Naive thymus-derived CD4-positive, alpha-beta T cell (primary cell): ENCODE data around the gene KCNV2. TPM values are rescaled to one million over a fixed set of nuclear protein-coding genes. Genes with fewer than 3 reads are reported as not detected.
"Not testable (repeated sequence)": the region's sequence is repeated elsewhere in the genome, so short reads cannot be mapped to it uniquely, and the experiment has no call there.

Experiments
- ATAC-seq: fragments of 150-1000 bp; cut with Tn5 transposase; 2 replicates; pipeline ENCODE4 v1.10.0; 2021; ENCODE audit warnings: mild to moderate bottlenecking, moderate library complexity
- CTCF ChIA-PET: fragments of 350-600 bp; sonication (Branson Sonifier 250); formaldehyde crosslinking; loops from one replicate; lab custom pipeline; 2021; ENCODE audit warnings: antibody characterized with exemption; lab: Charles Lee
- POLR2A ChIA-PET: fragments of 350-600 bp; sonication (Branson Sonifier 250); formaldehyde crosslinking; loops from one replicate; lab custom pipeline; 2021; ENCODE audit warnings: antibody characterized with exemption, inconsistent platforms; lab: Charles Lee
- DNase-seq, 9 donors: peaks; one replicate each; pipeline versions ENCODE4 v3.0.0 to v3.0.0-alpha.2; 2020 to 2022; ENCODE audit warnings: mixed read lengths in 1 of 9
- H3K27ac ChIP-seq: one replicate; pipeline ENCODE4 v1.7.0; 2013; ENCODE audit warnings: mild to moderate bottlenecking, low read depth, low read length, moderate library complexity
- H3K27me3 ChIP-seq, 2 donors: one replicate each; pipeline ENCODE4 v1.7.0; 2013; ENCODE audit warnings: low read length in 2 of 2, mild to moderate bottlenecking in 2 of 2, moderate library complexity in 2 of 2; ENCODE audit not compliant: control insufficient read depth in 2 of 2, insufficient read depth in 2 of 2
- H3K36me3 ChIP-seq, 3 experiments: 1 replicate in 2 of 3; 2 replicates in 1 of 3; pipeline ENCODE4 v1.7.0; 2013; ENCODE audit warnings: low read length in 3 of 3, mild to moderate bottlenecking in 3 of 3, moderate library complexity in 1 of 3; ENCODE audit not compliant: insufficient read depth in 3 of 3, control insufficient read depth in 2 of 3
- H3K4me1 ChIP-seq, 2 donors: one replicate each; pipeline ENCODE4 v1.7.0; 2013; ENCODE audit warnings: low read length in 2 of 2, mild to moderate bottlenecking in 2 of 2, moderate library complexity in 1 of 2; ENCODE audit not compliant: control insufficient read depth in 2 of 2, insufficient read depth in 2 of 2
- H3K4me3 ChIP-seq: 2 replicates; pipeline ENCODE4 v1.7.0; 2013; ENCODE audit warnings: mild to moderate bottlenecking, low read length
- H3K9me3 ChIP-seq, 3 experiments: 1 replicate in 2 of 3; 2 replicates in 1 of 3; pipeline ENCODE4 v1.7.0; 2013; ENCODE audit warnings: low read length in 3 of 3; ENCODE audit not compliant: control insufficient read depth in 2 of 3
- H3K27ac Mint-ChIP-seq, 9 donors: one replicate each; pipeline ENCODE4 v1.8.0; 2020 to 2022; ENCODE audit warnings: mixed read lengths in 9 of 9, mild to moderate bottlenecking in 8 of 9, moderate library complexity in 5 of 9, inconsistent platforms in 2 of 9
- H3K27me3 Mint-ChIP-seq, 5 donors: one replicate each; pipeline ENCODE4 v1.8.0; 2021 to 2022; ENCODE audit warnings: mixed read lengths in 5 of 5, mild to moderate bottlenecking in 1 of 5
- H3K36me3 Mint-ChIP-seq, 5 donors: one replicate each; pipeline ENCODE4 v1.8.0; 2020 to 2022; ENCODE audit warnings: mixed read lengths in 5 of 5, mild to moderate bottlenecking in 3 of 5, inconsistent platforms in 1 of 5
- H3K4me1 Mint-ChIP-seq, 7 donors: one replicate each; pipeline ENCODE4 v1.8.0; 2020 to 2022; ENCODE audit warnings: mixed read lengths in 7 of 7, mild to moderate bottlenecking in 3 of 7, inconsistent platforms in 1 of 7
- H3K4me3 Mint-ChIP-seq, 10 donors: one replicate each; pipeline ENCODE4 v1.8.0; 2020 to 2022; ENCODE audit warnings: mild to moderate bottlenecking in 10 of 10, mixed read lengths in 10 of 10, moderate library complexity in 6 of 10, inconsistent platforms in 2 of 10
- H3K9me3 Mint-ChIP-seq, 11 donors: one replicate each; pipeline ENCODE4 v1.8.0; 2020 to 2022; ENCODE audit warnings: mixed read lengths in 11 of 11, mild to moderate bottlenecking in 4 of 11, inconsistent platforms in 1 of 11, moderate library complexity in 1 of 11
- intact Hi-C, 2 donors: fragments of 100-400 bp; cut with micrococcal nuclease; formaldehyde crosslinking; loops; one replicate each; pipeline ENCODE4 v1.15.1; 2023
- polyA plus RNA-seq, 2 donors: library from polyadenylated mRNA; unstranded; fragments of 300-500 nt; fragmentation: Illumina TruSeq; gene quantifications; one replicate each; pipeline ENCODE4 v1.2.3, GENCODE V29; 2021
- total RNA-seq, 6 experiments: library from RNA in 5 of 6; stranded (reverse) in 5 of 6; gene quantifications; 1 replicate in 5 of 6; 2 replicates in 1 of 6; pipeline ENCODE4 v1.2.3 and lab custom pipeline; 2021 to 2026

Gene KCNV2
- total and polyA plus RNA-seq, 7 experiments from 2014 or later: not detected

DNA sequence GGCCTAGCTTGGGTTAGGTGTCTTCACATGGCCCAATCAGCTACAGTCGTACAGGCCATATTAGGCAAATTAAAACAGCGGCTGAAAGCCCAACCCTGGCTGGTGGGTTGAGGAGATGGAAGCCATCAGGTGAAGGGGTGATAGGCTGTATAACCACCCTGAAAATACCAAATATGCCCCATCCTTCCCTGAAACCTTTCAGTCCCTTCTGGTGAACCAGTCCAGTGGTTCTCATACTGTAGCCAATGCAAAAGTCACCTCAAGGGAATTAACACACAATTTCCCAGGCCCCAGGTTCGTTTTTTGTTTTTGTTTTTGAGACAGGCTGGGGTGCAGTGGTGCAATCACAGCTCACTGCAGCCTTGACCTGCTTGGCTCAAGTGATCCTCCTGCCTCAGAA lies 19.8 kb upstream of the KCNV2 start:
- no peaks in the 10 kb centered on the region for H3K4me1 ChIP-seq
- intact Hi-C loops: no loop called here
- ChIA-PET POLR2A (no interaction called here), CTCF (no interaction called here)
- no peaks in the 10 kb centered on the region for H3K27me3 ChIP-seq
- H3K27ac Mint-ChIP-seq: no peak overlapping the region
- no peaks in the 10 kb centered on the region for H3K27me3 Mint-ChIP-seq
- peaks cover 0 to 2% (median 0%) of the 10 kb centered on the region in 11 donors for H3K9me3 Mint-ChIP-seq
- peaks cover 0 to 16% (median 0%) of the 10 kb centered on the region in 5 donors for H3K36me3 Mint-ChIP-seq
- H3K4me1 Mint-ChIP-seq: no peaks in the 10 kb centered on the region
- H3K36me3 ChIP-seq: no peaks in the 10 kb centered on the region
- H3K27ac ChIP-seq: no peak overlapping the region
- H3K4me3 ChIP-seq: no peak overlapping the region
- DNase-seq (no peak), ATAC-seq (no peak)
- H3K4me3 Mint-ChIP-seq: no peak overlapping the region
- no peaks in the 10 kb centered on the region for H3K9me3 ChIP-seq

DNA sequence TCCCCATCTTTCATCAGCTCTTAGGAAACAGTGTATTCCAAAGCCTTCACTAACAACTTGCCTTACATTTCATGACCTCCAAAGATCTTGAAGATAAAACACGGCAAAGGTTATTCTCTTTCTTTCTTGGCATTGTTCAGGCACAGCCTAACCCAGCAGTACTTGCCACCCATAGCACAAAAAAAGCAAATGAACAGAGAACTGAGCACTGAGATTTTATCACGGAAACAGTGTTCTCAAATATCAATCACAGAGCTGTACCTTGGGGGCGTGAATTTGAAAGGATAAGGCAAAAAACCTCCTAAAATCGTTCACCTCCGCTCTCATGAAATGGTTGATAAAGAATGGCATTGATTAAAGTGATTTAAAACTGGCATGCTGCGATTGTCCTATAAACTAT lies 16.9 kb upstream of the KCNV2 start:
- H3K9me3 Mint-ChIP-seq: peaks cover 0 to 2% (median 0%) of the 10 kb centered on the region in 11 donors
- H3K4me3 Mint-ChIP-seq: no peak overlapping the region
- no peak overlapping the region for H3K27ac ChIP-seq
- no peak for ATAC-seq
- H3K36me3 ChIP-seq: no peaks in the 10 kb centered on the region
- intact Hi-C loops: no loop called here
- no peak overlapping the region for H3K4me3 ChIP-seq
- no peaks in the 10 kb centered on the region for H3K27me3 ChIP-seq
- H3K27me3 Mint-ChIP-seq: no peaks in the 10 kb centered on the region
- H3K4me1 Mint-ChIP-seq: no peaks in the 10 kb centered on the region
- no peaks in the 10 kb centered on the region for H3K9me3 ChIP-seq
- POLR2A ChIA-PET: no interaction called here
- CTCF ChIA-PET: no interaction called here
- H3K36me3 Mint-ChIP-seq: peaks cover 0 to 7% (median 0%) of the 10 kb centered on the region in 5 donors
- H3K4me1 ChIP-seq: no peaks in the 10 kb centered on the region
- DNase-seq: no peak
- H3K27ac Mint-ChIP-seq: no peak overlapping the region

DNA sequence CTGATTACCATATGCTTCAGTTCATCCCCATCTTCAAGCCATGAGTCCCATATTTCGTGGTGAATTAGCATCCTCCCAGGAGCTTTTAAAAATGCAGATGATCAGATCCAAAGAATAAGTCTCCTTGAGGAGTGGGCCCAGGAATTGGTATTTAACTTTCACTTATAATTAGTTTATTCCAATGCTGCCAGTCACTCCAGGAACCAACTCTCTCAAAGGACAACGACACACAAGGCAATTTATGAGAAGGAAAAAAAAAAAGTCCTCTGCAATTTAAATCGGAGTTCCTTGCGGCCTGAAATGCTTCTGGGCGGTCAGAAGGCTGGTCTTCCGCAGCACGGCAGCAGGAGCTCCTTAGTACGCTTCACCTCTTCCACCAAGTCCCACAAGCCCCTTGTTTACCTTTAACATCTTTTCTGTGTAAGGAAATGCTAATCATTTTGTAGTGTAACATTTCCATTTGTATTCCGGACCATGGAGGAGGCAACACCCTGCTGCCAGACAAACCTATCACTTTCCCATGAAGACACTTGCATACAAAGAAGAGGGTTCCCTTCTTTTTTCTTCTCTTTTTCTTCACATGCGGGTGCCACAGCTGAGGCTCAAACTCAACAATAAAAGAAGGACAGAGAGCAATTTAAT lies 16.3 kb upstream of the KCNV2 start:
- Histone ChIP-seq H3K4me3 (no peak overlapping the region), H3K27ac (no peak overlapping the region), H3K36me3 (no peaks in the 10 kb centered on the region), H3K9me3 (no peaks in the 10 kb centered on the region), H3K27me3 (no peaks in the 10 kb centered on the region), H3K4me1 (no peaks in the 10 kb centered on the region)
- Mint-ChIP-seq H3K4me3 (no peak overlapping the region), H3K36me3 (peaks cover 0 to 7% (median 0%) of the 10 kb centered on the region in 5 donors), H3K9me3 (peaks cover 0 to 2% (median 0%) of the 10 kb centered on the region in 11 donors), H3K27me3 (no peaks in the 10 kb centered on the region), H3K4me1 (no peaks in the 10 kb centered on the region), H3K27ac (no peak overlapping the region)
- POLR2A ChIA-PET: no interaction called here
- DNase-seq (no peak), ATAC-seq (no peak)
- intact Hi-C loops: no loop called here
- CTCF ChIA-PET: no interaction called here

DNA sequence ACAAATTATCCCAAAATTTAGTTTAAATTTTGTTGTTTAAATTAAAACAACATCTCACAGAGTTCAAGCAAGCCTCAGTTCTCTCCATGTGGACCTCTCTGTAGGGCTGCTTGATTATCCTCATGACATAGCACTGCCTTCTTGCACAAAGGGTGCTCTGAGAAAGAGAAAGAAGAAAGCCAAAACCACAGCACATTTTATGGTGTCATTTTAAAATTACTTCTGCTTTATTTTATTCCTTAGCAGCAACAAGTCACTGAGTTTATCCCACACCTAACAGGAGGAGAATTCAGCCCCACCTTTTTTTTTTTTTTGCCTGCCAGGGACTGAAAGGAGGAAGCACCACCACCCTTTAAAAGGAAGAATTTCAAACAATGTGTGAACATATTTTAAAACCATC lies 12.8 kb upstream of the KCNV2 start:
- Mint-ChIP-seq H3K27ac (no peak overlapping the region), H3K27me3 (no peaks in the 10 kb centered on the region), H3K4me1 (no peaks in the 10 kb centered on the region), H3K36me3 (peaks cover 0 to 11% (median 2%) of the 10 kb centered on the region in 5 donors), H3K4me3 (no peak overlapping the region), H3K9me3 (peaks cover 0 to 10% (median 0%) of the 10 kb centered on the region in 11 donors)
- H3K36me3 ChIP-seq: no peaks in the 10 kb centered on the region
- no peaks in the 10 kb centered on the region for H3K9me3 ChIP-seq
- ChIA-PET CTCF (no interaction called here), POLR2A (no interaction called here)
- no peaks in the 10 kb centered on the region for H3K4me1 ChIP-seq
- H3K27ac ChIP-seq: no peak overlapping the region
- DNase-seq: no peak
- no peak overlapping the region for H3K4me3 ChIP-seq
- intact Hi-C loops: no loop called here
- ATAC-seq: peak; percentile 18
- H3K27me3 ChIP-seq: no peaks in the 10 kb centered on the region

DNA sequence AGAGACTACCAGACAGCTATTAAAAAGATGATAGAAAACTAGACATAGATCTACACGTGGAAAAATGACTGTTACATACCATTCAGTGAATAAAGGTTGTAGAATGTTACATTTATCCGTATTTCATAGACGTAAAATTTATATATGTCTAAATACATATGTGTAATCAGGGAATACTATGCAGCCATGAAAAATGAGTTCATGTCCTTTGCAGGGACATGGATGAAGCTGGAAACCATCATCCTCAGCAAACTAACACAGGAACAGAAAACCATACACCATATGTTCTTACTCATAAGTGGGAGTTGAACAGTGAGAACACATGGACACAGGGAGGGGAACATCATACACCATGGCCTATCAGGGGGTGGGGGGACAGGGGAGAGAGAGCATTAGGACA lies 10.1 kb upstream of the KCNV2 start:
- ATAC-seq, H3K4me1 ChIP-seq, H3K36me3 ChIP-seq, intact Hi-C loops, H3K4me3 Mint-ChIP-seq, CTCF ChIA-PET, DNase-seq, H3K27ac Mint-ChIP-seq, H3K9me3 ChIP-seq, H3K27ac ChIP-seq, H3K27me3 ChIP-seq, H3K4me3 ChIP-seq, H3K27me3 Mint-ChIP-seq, POLR2A ChIA-PET, H3K9me3 Mint-ChIP-seq, H3K4me1 Mint-ChIP-seq: not testable (repeated sequence)
- H3K36me3 Mint-ChIP-seq: peaks cover 0 to 11% (median 2%) of the 10 kb centered on the region in 5 donors

DNA sequence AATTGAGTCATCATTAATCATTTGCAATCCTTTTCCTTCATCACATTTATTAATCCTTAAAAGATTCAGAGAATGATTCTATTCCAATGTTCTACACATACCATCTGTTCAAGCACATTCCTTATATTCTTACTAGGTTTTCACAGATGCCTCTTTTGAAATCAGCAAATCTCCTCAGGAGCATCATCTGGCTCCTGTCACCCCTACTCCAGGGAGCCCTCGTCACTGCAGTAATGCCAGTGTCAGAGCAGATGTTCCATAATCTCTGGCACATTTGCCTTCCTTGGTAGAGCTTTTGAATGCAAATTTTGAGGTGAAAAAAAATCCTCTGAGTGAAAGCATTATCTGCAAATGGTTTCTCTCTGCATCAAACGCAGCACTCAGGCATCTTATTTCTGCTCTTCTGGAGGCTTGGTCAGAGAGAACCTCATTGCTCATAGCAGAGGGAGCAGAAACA lies 7.6 kb upstream of the KCNV2 start:
- peaks cover 0 to 17% (median 3%) of the 10 kb centered on the region in 11 donors for H3K9me3 Mint-ChIP-seq
- H3K4me3 ChIP-seq: no peak overlapping the region
- H3K4me1 ChIP-seq: no peaks in the 10 kb centered on the region
- no peak overlapping the region for H3K27ac Mint-ChIP-seq
- no peaks in the 10 kb centered on the region for H3K27me3 ChIP-seq
- H3K36me3 ChIP-seq: no peaks in the 10 kb centered on the region
- intact Hi-C loops: no loop called here
- ChIA-PET POLR2A (no interaction called here), CTCF (no interaction called here)
- no peaks in the 10 kb centered on the region for H3K27me3 Mint-ChIP-seq
- H3K36me3 Mint-ChIP-seq: peaks cover 2 to 11% (median 7%) of the 10 kb centered on the region in 5 donors
- no peak for ATAC-seq
- H3K9me3 ChIP-seq: no peaks in the 10 kb centered on the region
- DNase-seq: no peak
- no peak overlapping the region for H3K27ac ChIP-seq
- no peaks in the 10 kb centered on the region for H3K4me1 Mint-ChIP-seq
- H3K4me3 Mint-ChIP-seq: no peak overlapping the region

DNA sequence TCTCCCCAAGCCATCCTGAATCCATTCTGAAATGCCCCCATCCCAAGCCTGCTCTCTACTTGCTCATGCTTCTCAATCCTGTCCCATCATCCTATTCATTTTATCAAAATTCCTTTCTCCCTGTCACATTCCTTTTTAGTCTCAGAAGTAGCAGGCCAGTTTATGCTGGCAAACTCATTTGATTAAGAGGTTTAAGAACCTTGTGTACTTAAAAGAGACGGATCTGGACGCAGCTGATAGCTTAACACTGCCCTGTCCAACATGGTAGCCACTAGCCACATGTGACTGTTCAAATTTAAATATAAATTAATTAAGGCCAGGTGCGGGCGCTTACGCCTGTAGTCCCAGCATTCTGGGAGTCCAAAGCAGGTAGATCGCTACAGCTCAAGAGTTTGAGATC lies 5.6 kb upstream of the KCNV2 start:
- Mint-ChIP-seq H3K4me3 (no peak overlapping the region), H3K9me3 (peaks cover 0 to 13% (median 2%) of the 10 kb centered on the region in 11 donors), H3K27ac (no peak overlapping the region), H3K36me3 (peaks cover 2 to 8% (median 8%) of the 10 kb centered on the region in 5 donors), H3K27me3 (no peaks in the 10 kb centered on the region), H3K4me1 (no peaks in the 10 kb centered on the region)
- intact Hi-C loops: no loop called here
- ATAC-seq (no peak), DNase-seq (no peak)
- ChIA-PET POLR2A (no interaction called here), CTCF (no interaction called here)
- H3K27ac ChIP-seq: no peak overlapping the region
- no peaks in the 10 kb centered on the region for H3K4me1 ChIP-seq
- no peaks in the 10 kb centered on the region for H3K36me3 ChIP-seq
- H3K27me3 ChIP-seq: no peaks in the 10 kb centered on the region
- no peaks in the 10 kb centered on the region for H3K9me3 ChIP-seq
- no peak overlapping the region for H3K4me3 ChIP-seq
